ENCODE results near the gene PLXNA4.

DNA sequence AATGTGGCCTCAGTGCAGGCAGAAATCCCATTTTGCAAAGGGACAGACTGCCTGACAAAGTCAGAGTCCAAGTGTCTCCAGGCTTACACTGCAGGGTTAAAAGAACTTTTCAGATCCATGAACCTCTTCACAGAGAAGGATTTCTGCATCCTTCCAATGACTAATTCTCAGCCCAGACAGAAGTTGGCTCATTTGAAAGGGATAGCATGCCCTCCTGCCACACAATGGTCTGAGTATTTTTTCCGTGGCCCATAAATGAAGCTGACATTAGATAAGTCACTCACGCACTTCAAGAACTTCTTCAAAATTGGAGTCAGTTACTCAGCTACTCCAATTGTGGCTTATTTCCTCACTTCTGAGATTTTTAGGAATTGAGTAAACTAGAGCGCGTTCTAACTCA, 170.2 kb downstream of the PLXNA4 start:
- TF ChIP-seq EP300 (IDR thresholded peaks at IDR 0.05) (no peak), CTCF (IDR thresholded peaks at IDR 0.05) (no peak)

Data from stomach (tissue), 4 donors.